ENCODE data around the gene ATRAID. TPM values are rescaled to one million over a fixed set of nuclear protein-coding genes. Genes with fewer than 3 reads are reported as not detected.

ATRAID gene
- total RNA-seq, 1 donor, result 166 TPM

- no peak overlapping the region for H3K4me3 ChIP-seq (ENCODE audit: low read depth, low read length)
- DNase-seq (ENCODE audit: low read depth), result no peak
- no peak for TF ChIP-seq CTCF (IDR thresholded peaks at IDR 0.05; ENCODE audit: insufficient read depth, low read depth, low read length)
These were observed 13.2 kb upstream of the ATRAID start for GRCh38 chr2:27198627-27199026.

GRCh38 chr2:27199241-27199640, 12.6 kb upstream of the ATRAID start:
- H3K4me3 ChIP-seq (ENCODE audit: low read depth, low read length), result no peak overlapping the region
- no peak for DNase-seq (ENCODE audit: low read depth)
- no peak for TF ChIP-seq CTCF (IDR thresholded peaks at IDR 0.05; ENCODE audit: insufficient read depth, low read depth, low read length)

GRCh38 chr2:27201675-27202074, 10.2 kb upstream of the ATRAID start:
- H3K4me3 ChIP-seq (ENCODE audit: low read depth, low read length), result no peak overlapping the region
- no peak for TF ChIP-seq CTCF (IDR thresholded peaks at IDR 0.05; ENCODE audit: insufficient read depth, low read depth, low read length)
- DNase-seq (ENCODE audit: low read depth), result no peak

- H3K4me3 ChIP-seq (ENCODE audit: low read depth, low read length), result no peak overlapping the region
- TF ChIP-seq CTCF (IDR thresholded peaks at IDR 0.05; ENCODE audit: insufficient read depth, low read depth, low read length), result no peak
- DNase-seq (ENCODE audit: low read depth), result no peak
These were observed 9.0 kb upstream of the ATRAID start for GRCh38 chr2:27202854-27203253.

- no peak for DNase-seq (ENCODE audit: low read depth)
- no peak for TF ChIP-seq CTCF (IDR thresholded peaks at IDR 0.05; ENCODE audit: insufficient read depth, low read depth, low read length)
- H3K4me3 ChIP-seq (ENCODE audit: low read depth, low read length), result no peak overlapping the region
These were observed 8.1 kb upstream of the ATRAID start for GRCh38 chr2:27203741-27204140.

GRCh38 chr2:27204566-27204965, 7.3 kb upstream of the ATRAID start:
- H3K4me3 ChIP-seq (ENCODE audit: low read depth, low read length), result no peak overlapping the region
- no peak for TF ChIP-seq CTCF (IDR thresholded peaks at IDR 0.05; ENCODE audit: insufficient read depth, low read depth, low read length)
- no peak for DNase-seq (ENCODE audit: low read depth)

GRCh38 chr2:27205206-27205605, 6.6 kb upstream of the ATRAID start:
- no peak for TF ChIP-seq CTCF (IDR thresholded peaks at IDR 0.05; ENCODE audit: insufficient read depth, low read depth, low read length)
- no peak overlapping the region for H3K4me3 ChIP-seq (ENCODE audit: low read depth, low read length)
- no peak for DNase-seq (ENCODE audit: low read depth)
